Measurements from ENCODE around the gene MOCOS. TPM values are rescaled to one million over a fixed set of nuclear protein-coding genes. Genes with fewer than 3 reads are reported as not detected.

MOCOS gene, protein sequence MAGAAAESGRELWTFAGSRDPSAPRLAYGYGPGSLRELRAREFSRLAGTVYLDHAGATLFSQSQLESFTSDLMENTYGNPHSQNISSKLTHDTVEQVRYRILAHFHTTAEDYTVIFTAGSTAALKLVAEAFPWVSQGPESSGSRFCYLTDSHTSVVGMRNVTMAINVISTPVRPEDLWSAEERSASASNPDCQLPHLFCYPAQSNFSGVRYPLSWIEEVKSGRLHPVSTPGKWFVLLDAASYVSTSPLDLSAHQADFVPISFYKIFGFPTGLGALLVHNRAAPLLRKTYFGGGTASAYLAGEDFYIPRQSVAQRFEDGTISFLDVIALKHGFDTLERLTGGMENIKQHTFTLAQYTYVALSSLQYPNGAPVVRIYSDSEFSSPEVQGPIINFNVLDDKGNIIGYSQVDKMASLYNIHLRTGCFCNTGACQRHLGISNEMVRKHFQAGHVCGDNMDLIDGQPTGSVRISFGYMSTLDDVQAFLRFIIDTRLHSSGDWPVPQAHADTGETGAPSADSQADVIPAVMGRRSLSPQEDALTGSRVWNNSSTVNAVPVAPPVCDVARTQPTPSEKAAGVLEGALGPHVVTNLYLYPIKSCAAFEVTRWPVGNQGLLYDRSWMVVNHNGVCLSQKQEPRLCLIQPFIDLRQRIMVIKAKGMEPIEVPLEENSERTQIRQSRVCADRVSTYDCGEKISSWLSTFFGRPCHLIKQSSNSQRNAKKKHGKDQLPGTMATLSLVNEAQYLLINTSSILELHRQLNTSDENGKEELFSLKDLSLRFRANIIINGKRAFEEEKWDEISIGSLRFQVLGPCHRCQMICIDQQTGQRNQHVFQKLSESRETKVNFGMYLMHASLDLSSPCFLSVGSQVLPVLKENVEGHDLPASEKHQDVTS
- total RNA-seq (under 1 TPM; 0.08 to 0.16 TPM), polyA plus RNA-seq (not detected), total RNA-seq (0 to 0.58 (median 0.24) reads per million in 6 experiments)

GRCh38 chr18:36187193-36187825 is at the start of gene MOCOS:
TSS of gene MOCOS (plus strand) at chr18:36187497. CDS start at chr18:36187540, 43 bp downstream.
- Mint-ChIP-seq H3K9me3 (no peaks in the 10 kb centered on the region), H3K4me3 (peak within 1 kb of the TSS; percentile 79 to 90 (median 84)), H3K4me1 (peaks cover 4 to 19% (median 13%) of the 10 kb centered on the region in 4 donors), H3K27me3 (peaks cover 19 to 41% (median 29%) of the 10 kb centered on the region in 5 donors), H3K36me3 (no peaks in the 10 kb centered on the region), H3K27ac (peak within 1 kb of the TSS in 4 of 10 donors; percentile 9 to 83 (median 50))
- DNase-seq (peak in 7 of 10 donors; percentile 15 to 45 (median 27)), ATAC-seq (peak; percentile 61 to 84)
- POLR2A ChIA-PET, result no interaction called here

- POLR2A ChIA-PET, result interaction anchor here (1.0 to 1.8 kb wide), 2 partner anchors 9 to 11 kb away, joined by 3 to 5 read pairs; partner anchors contain the start of gene SLC39A6
- no peaks in the 10 kb centered on the region for H3K27me3 Mint-ChIP-seq
Observed at GRCh38 chr18:36139245-36139644, 48.1 kb upstream of the MOCOS start.

DNA sequence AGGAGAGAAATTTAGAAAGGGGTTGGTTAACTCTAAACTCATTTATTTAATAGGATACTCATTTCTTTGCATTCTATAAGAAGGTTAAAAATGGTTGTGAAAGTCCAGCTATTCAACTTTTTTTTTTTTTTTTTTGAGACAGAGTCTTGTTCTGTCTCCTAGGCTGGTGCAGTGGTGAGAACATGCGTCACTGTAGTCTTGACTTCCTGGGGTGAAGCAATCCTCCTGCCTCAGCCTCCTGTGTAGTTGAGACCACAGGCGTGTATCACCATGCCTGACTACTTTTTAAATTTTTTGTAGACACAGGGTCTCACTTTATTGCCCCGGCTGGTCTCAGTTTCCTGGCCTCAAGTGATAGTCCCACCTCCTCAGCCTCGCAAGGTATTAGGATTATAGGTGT is 45.7 kb upstream of the MOCOS start:
- Mint-ChIP-seq H3K36me3 (peaks cover 9 to 93% (median 19%) of the 10 kb centered on the region in 3 donors), H3K4me1 (peaks cover 0 to 13% (median 5%) of the 10 kb centered on the region in 4 donors), H3K27ac (peak overlapping the region in 3 of 10 donors; percentile 7 to 47 (median 37)), H3K4me3 (no peak overlapping the region), H3K27me3 (no peaks in the 10 kb centered on the region), H3K9me3 (no peaks in the 10 kb centered on the region)
- DNase-seq (no peak), ATAC-seq (no peak)
- POLR2A ChIA-PET, result interaction anchor here (0.9 kb wide), 1 partner anchor 9 kb away, joined by 5 read pairs; no protein-coding TSS in a partner anchor

More at GRCh38 chr18:36139245-36139644, 48.1 kb upstream of the MOCOS start:
- Mint-ChIP-seq H3K27ac (no peak overlapping the region), H3K4me1 (peaks cover 9 to 24% (median 16%) of the 10 kb centered on the region in 4 donors), H3K4me3 (no peak overlapping the region), H3K9me3 (no peaks in the 10 kb centered on the region), H3K36me3 (peaks cover 9 to 84% (median 10%) of the 10 kb centered on the region in 3 donors)
- DNase-seq (no peak), ATAC-seq (no peak)

DNA sequence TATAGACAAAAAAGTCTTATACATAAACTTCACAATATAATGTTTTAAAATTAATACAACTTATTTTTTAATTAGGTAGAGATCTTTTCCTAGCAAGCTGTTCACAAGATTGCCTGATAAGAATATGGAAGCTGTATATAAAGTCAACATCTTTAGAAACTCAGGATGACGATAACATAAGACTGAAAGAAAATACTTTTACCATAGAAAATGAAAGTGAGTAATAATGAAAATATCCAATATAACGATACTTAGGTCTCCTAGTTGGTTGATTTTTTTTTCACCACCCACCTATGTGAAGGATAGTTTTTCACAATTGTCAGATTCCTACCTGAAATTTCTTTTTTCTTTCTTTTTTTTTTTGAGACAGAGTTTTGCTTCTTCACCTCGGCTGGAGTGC is 44.5 kb upstream of the MOCOS start:
- POLR2A ChIA-PET, result no interaction called here
- ATAC-seq, result no peak
- H3K4me3 Mint-ChIP-seq, result no peak overlapping the region
- no peaks in the 10 kb centered on the region for H3K9me3 Mint-ChIP-seq
- H3K4me1 Mint-ChIP-seq, result peaks cover 0 to 9% (median 5%) of the 10 kb centered on the region in 4 donors
- no peak for DNase-seq
- H3K27me3 Mint-ChIP-seq, result no peaks in the 10 kb centered on the region
- H3K27ac Mint-ChIP-seq, result no peak overlapping the region
- H3K36me3 Mint-ChIP-seq, result peaks cover 9 to 93% (median 24%) of the 10 kb centered on the region in 3 donors

DNA sequence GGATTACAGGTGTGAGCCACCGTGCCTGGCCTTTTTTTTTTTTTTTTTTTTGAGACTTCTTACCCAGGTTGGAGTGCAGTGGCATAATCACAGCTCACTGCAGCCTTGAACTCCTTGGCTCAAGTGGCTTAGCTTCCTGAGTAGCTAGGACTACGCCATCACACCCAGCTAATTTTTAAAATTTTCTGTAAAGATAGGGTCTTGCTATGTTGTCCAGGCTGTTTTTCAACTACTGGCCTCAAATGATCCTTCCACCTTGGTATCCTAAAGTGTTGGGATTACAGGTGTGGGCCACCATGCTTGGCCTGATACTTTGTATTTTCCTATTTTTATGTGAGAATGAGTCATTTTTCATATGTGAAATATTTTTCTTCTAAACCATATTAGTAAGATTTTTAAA is 43.9 kb upstream of the MOCOS start:
- Mint-ChIP-seq H3K9me3 (no peaks in the 10 kb centered on the region), H3K36me3 (peaks cover 9 to 93% (median 24%) of the 10 kb centered on the region in 3 donors), H3K4me3 (no peak overlapping the region), H3K4me1 (peaks cover 0 to 6% (median 5%) of the 10 kb centered on the region in 4 donors), H3K27me3 (no peaks in the 10 kb centered on the region), H3K27ac (no peak overlapping the region)
- no peak for DNase-seq
- POLR2A ChIA-PET, result no interaction called here
- no peak for ATAC-seq

GRCh38 chr18:36149514-36150289 is 37.6 kb upstream of the MOCOS start:
- peak overlapping the region in 4 of 10 donors; percentile 19 to 46 (median 30) for H3K27ac Mint-ChIP-seq
- POLR2A ChIA-PET, result no interaction called here

DNA sequence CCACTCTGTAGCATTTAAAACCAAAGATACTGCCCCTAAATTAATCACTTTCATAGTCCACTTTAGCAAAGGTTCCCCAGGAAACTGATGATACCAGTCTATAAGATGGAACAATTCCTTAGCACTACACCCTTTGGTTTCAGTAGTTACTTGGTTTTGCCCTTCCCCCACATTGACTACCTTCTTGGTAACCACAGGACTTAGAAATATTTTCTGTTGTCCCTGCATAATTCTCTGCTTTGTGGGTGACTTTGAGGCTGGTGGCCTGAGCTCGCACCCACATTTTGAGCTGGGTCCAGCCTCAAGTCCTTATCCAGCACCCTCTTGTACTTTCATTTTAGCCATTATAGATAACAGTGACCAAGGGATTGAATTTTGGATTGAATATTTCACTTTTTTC is 34.5 kb upstream of the MOCOS start:
- Mint-ChIP-seq H3K27me3 (no peaks in the 10 kb centered on the region), H3K36me3 (peaks cover 4 to 96% (median 20%) of the 10 kb centered on the region in 3 donors), H3K4me1 (peaks cover 24 to 34% (median 26%) of the 10 kb centered on the region in 4 donors), H3K4me3 (no peak overlapping the region), H3K27ac (peak overlapping the region in 3 of 10 donors; percentile 22 to 72 (median 42)), H3K9me3 (no peaks in the 10 kb centered on the region)
- POLR2A ChIA-PET, result interaction anchor here (0.7 to 1.1 kb wide), 2 partner anchors 24 to 26 kb away, joined by 3 to 4 read pairs; partner anchors contain the start of gene SLC39A6
- ATAC-seq (no peak), DNase-seq (no peak)

More at GRCh38 chr18:36149514-36150289, 37.6 kb upstream of the MOCOS start:
- Mint-ChIP-seq H3K4me1 (peaks cover 12 to 22% (median 20%) of the 10 kb centered on the region in 4 donors), H3K9me3 (no peaks in the 10 kb centered on the region), H3K4me3 (peak overlapping the region in 1 of 10 donors; percentile 37), H3K27me3 (no peaks in the 10 kb centered on the region), H3K36me3 (peaks cover 3 to 97% (median 25%) of the 10 kb centered on the region in 3 donors)
- ATAC-seq (no peak), DNase-seq (no peak)

DNA sequence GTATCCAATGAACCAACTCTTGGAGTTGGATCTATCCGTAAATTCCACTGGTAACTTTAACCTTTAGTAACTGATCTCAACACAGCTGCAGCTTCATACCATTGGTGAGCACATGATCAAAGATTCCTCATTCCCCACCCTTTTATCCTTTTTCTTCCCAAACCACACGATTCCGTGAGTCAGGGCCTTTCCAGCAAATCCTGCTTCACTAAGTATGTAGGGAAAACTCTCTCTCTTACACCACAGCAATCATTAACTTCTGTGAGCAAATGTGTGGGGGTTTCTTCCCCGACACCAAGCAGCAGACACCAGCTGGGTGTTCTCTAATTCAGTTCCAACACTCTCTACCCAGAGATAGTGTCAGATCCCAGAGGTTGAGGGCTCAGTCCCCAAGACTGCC is 34.1 kb upstream of the MOCOS start:
- H3K27ac Mint-ChIP-seq, result peak overlapping the region in 3 of 10 donors; percentile 1 to 72 (median 33)
- POLR2A ChIA-PET, result interaction anchor here (0.7 to 1.1 kb wide), 2 partner anchors 25 to 26 kb away, joined by 3 to 4 read pairs; partner anchors contain the start of gene SLC39A6
- H3K9me3 Mint-ChIP-seq, result no peaks in the 10 kb centered on the region
- ATAC-seq (no peak), DNase-seq (no peak)
- H3K4me1 Mint-ChIP-seq, result peaks cover 27 to 34% (median 28%) of the 10 kb centered on the region in 4 donors
- H3K27me3 Mint-ChIP-seq, result no peaks in the 10 kb centered on the region
- H3K4me3 Mint-ChIP-seq, result no peak overlapping the region
- H3K36me3 Mint-ChIP-seq, result peaks cover 4 to 96% (median 20%) of the 10 kb centered on the region in 3 donors

- ATAC-seq (no peak), DNase-seq (no peak)
- no peak overlapping the region for H3K4me3 Mint-ChIP-seq
- H3K9me3 Mint-ChIP-seq, result no peaks in the 10 kb centered on the region
- H3K27me3 Mint-ChIP-seq, result no peaks in the 10 kb centered on the region
- peaks cover 27 to 34% (median 31%) of the 10 kb centered on the region in 4 donors for H3K4me1 Mint-ChIP-seq
- H3K27ac Mint-ChIP-seq, result no peak overlapping the region
- POLR2A ChIA-PET, result interaction anchor here (0.7 to 1.1 kb wide), 2 partner anchors 25 kb away, joined by 3 to 4 read pairs; partner anchors contain the start of gene SLC39A6
- H3K36me3 Mint-ChIP-seq, result peaks cover 4 to 94% (median 22%) of the 10 kb centered on the region in 3 donors
Observed at GRCh38 chr18:36153771-36154170, 33.5 kb upstream of the MOCOS start.

DNA sequence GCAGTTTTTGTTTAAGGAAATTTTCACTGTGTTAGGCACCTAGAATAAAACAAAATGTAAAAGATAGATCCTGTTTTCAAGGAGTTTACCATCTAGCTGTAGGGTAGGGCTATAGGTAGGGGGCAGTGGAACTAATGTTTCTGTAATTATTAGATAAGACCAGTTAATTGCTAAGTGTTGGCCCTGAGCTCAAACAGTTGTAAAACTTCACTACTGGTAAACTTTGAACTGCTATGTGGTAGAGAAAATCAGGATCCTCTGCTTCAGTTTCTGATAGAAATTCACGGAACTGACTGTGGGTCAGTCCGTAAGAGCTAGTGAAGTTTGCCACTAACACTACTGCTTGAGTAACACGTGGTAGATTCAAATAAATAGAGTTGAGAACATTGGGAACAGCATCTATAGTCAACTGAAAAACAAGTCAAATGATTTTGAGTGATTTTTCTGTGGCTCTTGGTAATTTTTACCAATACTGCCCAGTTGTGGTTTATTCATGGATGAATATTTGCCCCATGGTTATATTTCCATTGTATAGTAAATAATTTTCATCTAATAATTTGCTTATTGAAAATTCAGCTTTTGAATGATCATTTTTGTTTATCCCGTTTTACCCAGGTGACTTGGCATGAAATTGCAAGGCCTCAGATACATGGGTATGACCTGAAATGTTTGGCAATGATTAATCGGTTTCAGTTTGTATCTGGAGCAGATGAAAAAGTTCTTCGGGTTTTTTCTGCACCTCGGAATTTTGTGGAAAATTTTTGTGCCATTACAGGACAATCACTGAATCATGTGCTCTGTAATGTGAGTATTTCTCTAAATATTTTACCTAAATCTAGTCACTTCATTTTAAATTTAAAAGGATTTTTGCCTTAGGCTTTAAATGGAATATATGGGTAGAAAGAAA is 31.2 kb upstream of the MOCOS start:
- Mint-ChIP-seq H3K36me3 (peaks cover 4 to 94% (median 33%) of the 10 kb centered on the region in 3 donors), H3K27ac (peak overlapping the region in 2 of 10 donors; percentile 35 to 69), H3K4me1 (peaks cover 16 to 27% (median 22%) of the 10 kb centered on the region in 4 donors), H3K4me3 (no peak overlapping the region), H3K9me3 (no peaks in the 10 kb centered on the region), H3K27me3 (no peaks in the 10 kb centered on the region)
- no peak for ATAC-seq
- POLR2A ChIA-PET, result interaction anchor here (1.3 kb wide), 1 partner anchor 26 kb away, joined by 5 read pairs; the partner anchor contains the start of gene ELP2
- DNase-seq, result no peak

Measured in naive thymus-derived CD8-positive, alpha-beta T cell (primary cell).